NB4 (cell line): Measurements from ENCODE around the gene BORCS6.

Experiments
- CTCF ChIP-seq: IDR thresholded peaks from one replicate; pipeline ENCODE4 v1.5.1; 2012; ENCODE audit warnings: low read depth, low read length
- POLR2A ChIP-seq: IDR thresholded peaks from 2 replicates; pipeline ENCODE4 v1.6.1; 2011; ENCODE audit warnings: mild to moderate bottlenecking; ENCODE audit not compliant: insufficient read length; ENCODE audit errors: extremely low read depth

- TF ChIP-seq CTCF, result no peak
- TF ChIP-seq POLR2A, result no peak
Observed at GRCh38 chr17:8173871-8174322, 16.1 kb downstream of the BORCS6 start.
